HCT116 (cell line): Measurements from ENCODE around the gene OR14I1.

Experiments used
- CEBPB ChIP-seq: IDR thresholded peaks from 2 replicates; pipeline ENCODE4 v1.6.1; 2012; ENCODE audit warnings: low read depth
- CTCF ChIP-seq, 3 experiments: fragments of 200-600 bp in 1 of 3; sonication (generic) in 1 of 3; IDR thresholded peaks in 2 of 3; conservative IDR thresholded peaks in 1 of 3; 2 replicates each; pipeline ENCODE4 v1.5.1; 2012 to 2017; ENCODE audit warnings: low read depth in 2 of 3, low read length in 2 of 3, antibody characterized with exemption in 1 of 3, borderline replicate concordance in 1 of 3, control low read depth in 1 of 3, mild to moderate bottlenecking in 1 of 3, mixed read lengths in 1 of 3, mixed run types in 1 of 3, moderate library complexity in 1 of 3; ENCODE audit not compliant: insufficient read depth in 1 of 3
- ELF1 ChIP-seq: IDR thresholded peaks from 2 replicates; pipeline ENCODE4 v1.6.1; 2012; ENCODE audit warnings: low read depth, borderline replicate concordance
- JUND ChIP-seq: IDR thresholded peaks from 2 replicates; pipeline ENCODE4 v1.6.1; 2012

GRCh38 chr1:248748211-248748610 is 45.6 kb upstream of the OR14I1 start:
- TF ChIP-seq CTCF (IDR thresholded peaks at IDR 0.05 in 2 of 3, conservative IDR thresholded peaks at IDR 0.05 in 1 of 3; ENCODE audit: borderline replicate concordance in 1 of 3, insufficient read depth in 1 of 3, low read depth in 2 of 3, low read length in 2 of 3) (no peak), CEBPB (no peak), JUND (no peak), ELF1 (no peak)
